T-helper 17 cell (primary cell): ENCODE data around the gene PXK. TPM values are rescaled to one million over a fixed set of nuclear protein-coding genes. Genes with fewer than 3 reads are reported as not detected.

Experiments used
- ATAC-seq: fragments of 150-1000 bp; cut with Tn5 transposase; 2 replicates; pipeline ENCODE4 v1.10.0; 2021; ENCODE audit warnings: mild to moderate bottlenecking, moderate library complexity
- DNase-seq, 3 donors: peaks; one replicate each; pipeline versions ENCODE4 v3.0.0 to v3.0.0-alpha.2; 2020 to 2021
- H3K9me3 ChIP-seq: one replicate; pipeline ENCODE4 v1.7.0; 2013; ENCODE audit warnings: low read length, mild to moderate bottlenecking; ENCODE audit not compliant: control insufficient read depth, poor library complexity, severe bottlenecking
- H3K27ac Mint-ChIP-seq: one replicate; pipeline ENCODE4 v1.8.0; 2022; ENCODE audit warnings: mild to moderate bottlenecking, moderate library complexity, mixed read lengths
- H3K27me3 Mint-ChIP-seq: one replicate; pipeline ENCODE4 v1.8.0; 2022; ENCODE audit warnings: mixed read lengths
- H3K36me3 Mint-ChIP-seq: one replicate; pipeline ENCODE4 v1.8.0; 2022; ENCODE audit warnings: low read depth, mixed read lengths
- H3K4me1 Mint-ChIP-seq: one replicate; pipeline ENCODE4 v1.8.0; 2022; ENCODE audit warnings: mild to moderate bottlenecking, mixed read lengths
- H3K4me3 Mint-ChIP-seq: one replicate; pipeline ENCODE4 v1.8.0; 2022; ENCODE audit warnings: mild to moderate bottlenecking, moderate library complexity, mixed read lengths
- total RNA-seq, 4 donors: library from RNA in 2 of 4; stranded (reverse) in 2 of 4; gene quantifications; one replicate each; pipeline ENCODE4 v1.2.3 and lab custom pipeline; 2022 to 2026

PXK gene
- total RNA-seq, 2 donors from 2014 or later: 20.1 to 23.1 TPM

DNA sequence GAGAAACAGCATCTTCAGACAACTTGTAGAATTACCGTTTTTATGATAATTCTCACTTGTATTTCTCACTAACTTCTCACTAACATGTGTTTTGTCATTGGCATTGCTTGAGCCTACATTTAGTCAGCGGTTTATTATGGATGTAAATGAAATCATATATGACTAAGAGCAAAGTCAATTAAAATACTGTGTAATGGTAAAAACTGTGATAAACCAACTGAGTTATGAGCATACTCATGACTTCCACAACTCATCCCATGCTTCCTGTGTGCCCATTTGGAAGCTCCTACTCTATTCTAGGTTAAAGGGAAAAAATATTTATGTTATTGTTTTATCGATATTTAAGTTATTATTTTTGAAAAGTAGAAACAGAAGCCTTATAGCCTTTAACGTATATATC, 12.8 kb downstream of the PXK start:
- DNase-seq: no peak
- no peak overlapping the region for H3K27ac Mint-ChIP-seq
- ATAC-seq: no peak
- no peaks in the 10 kb centered on the region for H3K9me3 ChIP-seq
- H3K27me3 Mint-ChIP-seq: no peaks in the 10 kb centered on the region
- no peak overlapping the region for H3K4me3 Mint-ChIP-seq
- H3K36me3 Mint-ChIP-seq: no peaks in the 10 kb centered on the region
- peaks cover 20% of the 10 kb centered on the region for H3K4me1 Mint-ChIP-seq

- no peaks in the 10 kb centered on the region for H3K36me3 Mint-ChIP-seq
- H3K27me3 Mint-ChIP-seq: no peaks in the 10 kb centered on the region
- no peaks in the 10 kb centered on the region for H3K9me3 ChIP-seq
- no peak overlapping the region for H3K4me3 Mint-ChIP-seq
- ATAC-seq: no peak
- no peak overlapping the region for H3K27ac Mint-ChIP-seq
- H3K4me1 Mint-ChIP-seq: peaks cover 23% of the 10 kb centered on the region
- DNase-seq: no peak
These were observed 13.7 kb downstream of the PXK start for GRCh38 chr3:58346368-58346767.

GRCh38 chr3:58347984-58348383, 15.3 kb downstream of the PXK start:
- no peak for DNase-seq
- Mint-ChIP-seq H3K4me3 (no peak overlapping the region), H3K4me1 (peaks cover 25% of the 10 kb centered on the region), H3K36me3 (no peaks in the 10 kb centered on the region), H3K27me3 (no peaks in the 10 kb centered on the region), H3K27ac (no peak overlapping the region)
- ATAC-seq: no peak
- no peaks in the 10 kb centered on the region for H3K9me3 ChIP-seq

- ATAC-seq: peak; percentile 52
These were observed 17.3 kb downstream of the PXK start for GRCh38 chr3:58349792-58350626.

GRCh38 chr3:58350627-58351013, 17.9 kb downstream of the PXK start:
- no peaks in the 10 kb centered on the region for H3K9me3 ChIP-seq
- Mint-ChIP-seq H3K27me3 (no peaks in the 10 kb centered on the region), H3K4me1 (peaks cover 31% of the 10 kb centered on the region), H3K36me3 (no peaks in the 10 kb centered on the region), H3K4me3 (peak overlapping the region; percentile 25), H3K27ac (no peak overlapping the region)
- ATAC-seq (no peak), DNase-seq (no peak)

More at GRCh38 chr3:58349792-58350626, 17.3 kb downstream of the PXK start:
- no peaks in the 10 kb centered on the region for H3K36me3 Mint-ChIP-seq
- H3K4me3 Mint-ChIP-seq: peak overlapping the region; percentile 25
- H3K27ac Mint-ChIP-seq: no peak overlapping the region
- peaks cover 31% of the 10 kb centered on the region for H3K4me1 Mint-ChIP-seq
- H3K9me3 ChIP-seq: no peaks in the 10 kb centered on the region
- no peak for DNase-seq
- no peaks in the 10 kb centered on the region for H3K27me3 Mint-ChIP-seq

- ATAC-seq (no peak), DNase-seq (no peak)
- no peak overlapping the region for H3K4me3 Mint-ChIP-seq
- peaks cover 28% of the 10 kb centered on the region for H3K4me1 Mint-ChIP-seq
- no peaks in the 10 kb centered on the region for H3K27me3 Mint-ChIP-seq
- H3K9me3 ChIP-seq: no peaks in the 10 kb centered on the region
- H3K27ac Mint-ChIP-seq: no peak overlapping the region
- no peaks in the 10 kb centered on the region for H3K36me3 Mint-ChIP-seq
These were observed 19.2 kb downstream of the PXK start for GRCh38 chr3:58351920-58352319.

- DNase-seq (no peak), ATAC-seq (no peak)
- Mint-ChIP-seq H3K36me3 (no peaks in the 10 kb centered on the region), H3K27ac (no peak overlapping the region), H3K27me3 (no peaks in the 10 kb centered on the region), H3K4me1 (peaks cover 26% of the 10 kb centered on the region), H3K4me3 (no peak overlapping the region)
- no peaks in the 10 kb centered on the region for H3K9me3 ChIP-seq
These were observed 19.9 kb downstream of the PXK start for GRCh38 chr3:58352626-58353025.

DNA sequence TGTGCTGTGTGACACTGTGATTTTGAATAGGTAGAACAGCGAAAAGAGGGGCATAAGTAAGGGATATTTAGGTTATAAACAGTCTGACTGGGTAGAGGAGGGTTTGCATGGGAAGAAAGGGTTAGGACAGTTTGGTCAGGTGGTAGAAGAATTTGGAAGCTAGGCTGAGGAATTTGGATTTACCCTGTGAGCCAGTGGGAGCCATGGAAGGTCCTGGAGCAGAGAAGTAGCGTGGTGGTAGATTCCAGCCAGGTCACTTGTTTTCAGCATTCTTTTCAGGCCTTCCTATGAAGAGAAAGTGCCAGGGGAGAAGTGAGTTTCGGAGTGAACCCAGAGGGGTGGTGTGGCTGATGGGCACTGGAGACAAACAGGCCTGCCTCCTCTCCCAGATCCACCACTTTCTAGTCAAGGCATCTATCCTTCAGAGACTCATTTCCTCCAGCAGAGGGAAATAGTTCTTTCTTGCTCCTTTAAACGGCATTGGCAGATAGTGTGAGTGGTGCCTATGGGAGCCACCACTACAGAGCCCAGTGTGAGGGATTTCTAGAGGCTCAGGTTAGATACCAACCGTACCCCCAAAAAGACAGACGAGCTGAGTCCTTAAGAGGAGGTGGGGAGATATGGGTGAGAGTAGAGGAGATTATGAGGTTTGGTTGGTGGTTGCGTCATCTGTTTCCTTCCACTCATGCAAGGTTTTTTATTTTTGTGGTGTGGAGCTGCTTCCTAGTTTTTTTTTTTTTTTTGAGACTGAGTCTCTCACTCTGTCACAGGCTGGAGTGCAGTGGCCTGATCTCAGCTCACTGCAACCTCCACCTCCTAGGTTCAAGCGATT, 21.2 kb downstream of the PXK start:
- no peaks in the 10 kb centered on the region for H3K27me3 Mint-ChIP-seq
- H3K27ac Mint-ChIP-seq: peak overlapping the region; percentile 85
- no peak for DNase-seq
- H3K9me3 ChIP-seq: no peaks in the 10 kb centered on the region
- no peaks in the 10 kb centered on the region for H3K36me3 Mint-ChIP-seq
- peaks cover 26% of the 10 kb centered on the region for H3K4me1 Mint-ChIP-seq
- peak; percentile 75 for ATAC-seq
- peak overlapping the region; percentile 53 for H3K4me3 Mint-ChIP-seq

- Mint-ChIP-seq H3K27ac (no peak overlapping the region), H3K27me3 (no peaks in the 10 kb centered on the region), H3K4me1 (peaks cover 19% of the 10 kb centered on the region), H3K4me3 (no peak overlapping the region), H3K36me3 (no peaks in the 10 kb centered on the region)
- DNase-seq (no peak), ATAC-seq (peak; percentile 55)
- H3K9me3 ChIP-seq: no peaks in the 10 kb centered on the region
These were observed 22.5 kb downstream of the PXK start for GRCh38 chr3:58355179-58355578.

DNA sequence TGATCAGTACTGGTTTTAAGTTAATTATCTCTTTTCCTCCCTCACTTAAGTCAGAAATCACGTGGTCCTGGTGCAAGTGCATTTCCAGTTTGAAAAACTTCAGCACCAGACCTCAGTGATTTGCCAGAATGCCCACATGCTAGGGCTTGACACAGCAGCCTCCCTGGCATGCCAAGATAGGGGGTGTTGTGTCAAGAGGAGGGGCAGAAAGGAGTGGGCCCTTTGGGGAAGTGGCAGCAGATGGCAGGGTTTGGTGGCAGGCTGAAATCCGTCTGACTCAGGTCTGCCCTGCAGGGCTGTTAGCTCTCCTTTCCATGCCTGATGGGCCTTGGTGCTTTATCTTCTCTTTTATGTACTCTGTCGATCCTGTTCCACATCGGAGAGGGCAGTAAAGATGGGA, 23.4 kb downstream of the PXK start:
- Mint-ChIP-seq H3K4me1 (peaks cover 14% of the 10 kb centered on the region), H3K27ac (no peak overlapping the region), H3K36me3 (no peaks in the 10 kb centered on the region), H3K4me3 (no peak overlapping the region), H3K27me3 (no peaks in the 10 kb centered on the region)
- DNase-seq (no peak), ATAC-seq (peak; percentile 58)
- H3K9me3 ChIP-seq: no peaks in the 10 kb centered on the region

DNA sequence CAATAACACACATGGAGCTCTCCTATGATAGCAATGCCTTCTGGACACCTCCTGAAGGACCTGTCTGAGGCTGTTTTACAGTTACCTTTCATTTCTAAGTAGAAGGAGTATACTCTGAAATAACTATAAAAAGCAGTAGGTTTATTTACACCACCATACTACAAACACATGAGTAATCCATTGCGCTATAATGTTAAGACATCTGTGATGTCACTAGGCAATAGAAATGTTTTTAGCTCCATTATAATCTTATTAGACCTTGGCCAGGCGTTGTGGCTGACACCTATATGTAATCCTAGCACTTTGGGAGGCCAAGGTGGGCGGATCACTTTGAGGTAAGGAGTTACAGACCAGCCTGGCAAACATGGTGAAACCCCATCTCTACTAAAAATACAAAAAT, 24.7 kb downstream of the PXK start:
- peaks cover 15% of the 10 kb centered on the region for H3K4me1 Mint-ChIP-seq
- peaks cover 2% of the 10 kb centered on the region for H3K36me3 Mint-ChIP-seq
- no peaks in the 10 kb centered on the region for H3K27me3 Mint-ChIP-seq
- no peak overlapping the region for H3K4me3 Mint-ChIP-seq
- DNase-seq (no peak), ATAC-seq (no peak)
- no peaks in the 10 kb centered on the region for H3K9me3 ChIP-seq
- no peak overlapping the region for H3K27ac Mint-ChIP-seq

DNA sequence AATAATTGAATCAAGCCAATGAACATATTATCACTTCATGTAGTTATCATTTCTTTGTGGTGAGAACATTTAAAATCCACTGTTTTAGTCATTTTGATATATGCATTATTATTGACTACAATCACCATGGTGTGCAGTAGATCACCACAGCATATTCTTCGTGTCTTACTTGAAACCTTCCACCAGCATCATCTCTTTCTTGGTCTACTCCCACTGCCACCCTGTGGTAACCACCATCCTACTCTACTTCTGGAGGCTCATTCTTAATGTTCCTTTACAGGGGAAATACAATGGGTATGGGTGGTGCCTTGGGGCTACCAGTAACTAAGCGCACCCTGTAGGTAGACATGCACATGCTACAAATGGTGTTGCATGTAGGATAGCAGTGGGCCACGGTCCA, 25.4 kb downstream of the PXK start:
- Mint-ChIP-seq H3K36me3 (peaks cover 2% of the 10 kb centered on the region), H3K4me3 (no peak overlapping the region), H3K27me3 (no peaks in the 10 kb centered on the region), H3K27ac (no peak overlapping the region), H3K4me1 (peaks cover 15% of the 10 kb centered on the region)
- ATAC-seq: no peak
- H3K9me3 ChIP-seq: no peaks in the 10 kb centered on the region
- DNase-seq: no peak

DNA sequence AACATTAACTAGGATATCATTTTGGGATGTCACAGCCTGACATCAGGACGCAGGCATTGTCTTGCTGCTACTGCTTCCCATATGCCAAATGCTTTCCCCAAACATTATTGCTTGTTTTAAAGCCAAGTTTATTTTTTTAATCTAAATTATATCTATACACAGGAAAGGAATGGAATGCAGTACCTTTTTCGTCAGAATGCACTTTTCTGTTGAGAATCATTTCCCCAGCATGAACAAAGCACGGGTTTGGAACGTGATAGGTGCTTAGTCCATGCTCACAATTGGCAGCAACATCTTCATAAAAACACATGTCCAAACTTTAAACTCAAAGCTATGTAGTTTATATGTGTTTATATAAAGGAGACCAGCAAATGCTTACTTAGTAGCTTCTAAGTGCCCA, 26.1 kb downstream of the PXK start:
- no peaks in the 10 kb centered on the region for H3K9me3 ChIP-seq
- ATAC-seq (no peak), DNase-seq (no peak)
- peaks cover 12% of the 10 kb centered on the region for H3K4me1 Mint-ChIP-seq
- H3K27ac Mint-ChIP-seq: no peak overlapping the region
- H3K36me3 Mint-ChIP-seq: peaks cover 2% of the 10 kb centered on the region
- no peaks in the 10 kb centered on the region for H3K27me3 Mint-ChIP-seq
- H3K4me3 Mint-ChIP-seq: no peak overlapping the region
